CD4-positive, alpha-beta memory T cell (primary cell): ENCODE data around the gene SPHK1. TPM values are rescaled to one million over a fixed set of nuclear protein-coding genes. Genes with fewer than 3 reads are reported as not detected.

Source experiments
- CTCF ChIA-PET: fragments of 350-600 bp; sonication (Branson Sonifier 250); formaldehyde crosslinking; loops from one replicate; lab custom pipeline; 2021; ENCODE audit warnings: inconsistent platforms; ENCODE audit not compliant: partially characterized antibody; lab: Charles Lee
- POLR2A ChIA-PET: fragments of 350-600 bp; sonication (Branson Sonifier 250); formaldehyde crosslinking; loops from one replicate; lab custom pipeline; 2021; ENCODE audit not compliant: partially characterized antibody; lab: Charles Lee
- DNase-seq, 5 donors: peaks; one replicate each; pipeline versions ENCODE4 v3.0.0 to v3.0.0-alpha.2; 2020 to 2022; ENCODE audit warnings: mixed read lengths in 1 of 5
- H3K27ac ChIP-seq: one replicate; pipeline ENCODE4 v1.7.0; 2013; ENCODE audit warnings: low read depth, low read length
- H3K27me3 ChIP-seq: 2 replicates; pipeline ENCODE4 v1.7.0; 2013; ENCODE audit warnings: mild to moderate bottlenecking, low read length, moderate library complexity; ENCODE audit not compliant: insufficient read depth
- H3K36me3 ChIP-seq: 2 replicates; pipeline ENCODE4 v1.7.0; 2013; ENCODE audit warnings: mild to moderate bottlenecking, low read length, moderate library complexity; ENCODE audit not compliant: insufficient read depth
- H3K4me1 ChIP-seq: 2 replicates; pipeline ENCODE4 v1.7.0; 2013; ENCODE audit warnings: mild to moderate bottlenecking, low read length, moderate library complexity; ENCODE audit not compliant: insufficient read depth
- H3K4me3 ChIP-seq, 2 donors: one replicate each; pipeline ENCODE4 v1.7.0; 2013; ENCODE audit warnings: low read length in 2 of 2, mild to moderate bottlenecking in 1 of 2
- H3K9me3 ChIP-seq, 2 donors: one replicate each; pipeline ENCODE4 v1.7.0; 2013; ENCODE audit warnings: low read length in 2 of 2, control low read depth in 1 of 2; ENCODE audit not compliant: control insufficient read depth in 1 of 2
- H3K27ac Mint-ChIP-seq, 7 donors: one replicate each; pipeline ENCODE4 v1.8.0; 2020 to 2021; ENCODE audit warnings: mixed read lengths in 7 of 7, mild to moderate bottlenecking in 6 of 7, inconsistent platforms in 3 of 7, moderate library complexity in 3 of 7
- H3K27me3 Mint-ChIP-seq, 2 donors: one replicate each; pipeline ENCODE4 v1.8.0; 2020 to 2021; ENCODE audit warnings: mixed read lengths in 2 of 2
- H3K36me3 Mint-ChIP-seq, 2 donors: one replicate each; pipeline ENCODE4 v1.8.0; 2020 to 2021; ENCODE audit warnings: mixed read lengths in 2 of 2, inconsistent platforms in 1 of 2, mild to moderate bottlenecking in 1 of 2
- H3K4me1 Mint-ChIP-seq, 4 donors: one replicate each; pipeline ENCODE4 v1.8.0; 2020 to 2021; ENCODE audit warnings: mixed read lengths in 4 of 4, mild to moderate bottlenecking in 1 of 4
- H3K4me3 Mint-ChIP-seq, 8 donors: one replicate each; pipeline ENCODE4 v1.8.0; 2020 to 2021; ENCODE audit warnings: mixed read lengths in 8 of 8, mild to moderate bottlenecking in 7 of 8, moderate library complexity in 6 of 8, inconsistent platforms in 3 of 8
- H3K9me3 Mint-ChIP-seq, 8 donors: one replicate each; pipeline ENCODE4 v1.8.0; 2020 to 2021; ENCODE audit warnings: mixed read lengths in 8 of 8, mild to moderate bottlenecking in 5 of 8, inconsistent platforms in 3 of 8, moderate library complexity in 1 of 8
- intact Hi-C: fragments of 100-400 bp; cut with micrococcal nuclease; formaldehyde crosslinking; loops from one replicate; pipeline ENCODE4 v1.15.1; 2023
- polyA plus RNA-seq, 2 donors: library from polyadenylated mRNA; unstranded; fragments of 300-500 nt; fragmentation: Illumina TruSeq; gene quantifications; one replicate each; pipeline ENCODE4 v1.2.3, GENCODE V29; 2021
- total RNA-seq, 2 experiments: library from RNA; stranded (reverse); gene quantifications; one replicate each; pipeline ENCODE4 v1.2.3, GENCODE V29; 2021

SPHK1 gene
- total and polyA plus RNA-seq, 4 experiments from 2014 or later = 0.29 to 0.70 (median 0.67) TPM; not detected in 1

DNA sequence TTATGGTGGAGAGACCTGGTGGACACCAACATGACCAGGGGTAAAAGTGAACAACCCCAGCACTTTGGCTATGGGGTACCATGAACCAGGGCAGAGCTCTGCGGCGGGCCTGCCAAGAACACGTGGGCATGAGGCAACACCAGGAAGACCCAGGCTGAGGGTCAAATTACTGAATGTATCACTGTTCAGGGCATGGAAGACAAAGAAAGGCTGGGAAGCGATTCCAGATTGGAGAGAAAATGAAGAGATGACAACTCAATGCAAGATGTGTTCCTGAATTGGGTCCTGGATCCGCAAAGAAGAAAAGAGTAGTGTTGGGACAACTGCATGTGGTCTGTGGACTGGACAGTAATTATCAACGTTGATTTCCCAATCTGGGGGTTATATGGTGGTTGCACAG is 19.8 kb downstream of the SPHK1 start:
- POLR2A ChIA-PET = no interaction called here

DNA sequence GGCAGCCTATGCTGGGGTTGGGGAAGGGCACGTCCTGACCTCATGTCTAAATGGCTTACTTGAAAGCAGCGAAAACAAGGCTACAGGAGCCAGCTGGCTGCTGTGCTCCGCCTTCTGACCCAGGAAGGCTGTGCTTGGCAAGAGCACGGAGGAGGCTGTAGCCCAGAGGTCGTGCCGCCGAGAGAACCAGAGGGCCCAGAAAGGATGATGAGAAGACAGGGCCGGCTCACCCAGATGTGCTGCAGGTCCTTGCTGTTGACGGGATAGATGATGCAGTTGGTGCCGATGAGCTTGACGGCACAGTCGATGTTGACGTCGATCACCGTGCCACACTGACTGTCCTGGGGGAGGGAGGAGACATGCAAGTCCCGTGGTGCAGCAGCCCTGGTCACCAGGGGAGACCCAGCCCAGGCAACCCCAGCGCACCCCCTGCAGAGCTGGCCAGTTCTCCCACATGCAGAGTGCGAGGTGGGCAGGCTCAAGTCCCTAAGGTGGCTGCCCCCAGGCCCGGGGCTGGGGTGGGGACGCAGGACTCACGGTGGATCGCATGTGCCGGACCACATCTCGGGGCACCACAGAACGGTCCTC is 20.7 kb downstream of the SPHK1 start:
- Histone ChIP-seq H3K27ac (no peak overlapping the region), H3K9me3 (no peaks in the 10 kb centered on the region), H3K4me1 (no peaks in the 10 kb centered on the region), H3K36me3 (peaks cover 41% of the 10 kb centered on the region), H3K27me3 (no peaks in the 10 kb centered on the region), H3K4me3 (no peak overlapping the region)
- H3K36me3 Mint-ChIP-seq = peaks cover 35 to 57% of the 10 kb centered on the region in 2 donors
- no peak overlapping the region for H3K4me3 Mint-ChIP-seq
- ChIA-PET POLR2A (interaction anchor here (0.9 kb wide), 1 partner anchor 103 kb away, joined by 3 read pairs; no protein-coding TSS in a partner anchor), CTCF (interaction anchor here (0.7 to 1.8 kb wide), 6 partner anchors 7 to 103 kb away, joined by 3 to 7 read pairs (median 6); no protein-coding TSS in a partner anchor)
- no peak for DNase-seq
- H3K4me1 Mint-ChIP-seq = peaks cover 4 to 14% (median 9%) of the 10 kb centered on the region in 4 donors
- no peak overlapping the region for H3K27ac Mint-ChIP-seq
- H3K27me3 Mint-ChIP-seq = no peaks in the 10 kb centered on the region
- intact Hi-C loops = no loop called here
- H3K9me3 Mint-ChIP-seq = no peaks in the 10 kb centered on the region

More for the DNA sequence above, 19.8 kb downstream of the SPHK1 start:
- CTCF ChIA-PET = interaction anchor here (0.6 to 1.7 kb wide), 4 partner anchors 8 to 59 kb away, joined by 3 to 7 read pairs (median 5); no protein-coding TSS in a partner anchor
- no peaks in the 10 kb centered on the region for H3K27me3 Mint-ChIP-seq
- peaks cover 41 to 61% of the 10 kb centered on the region in 2 donors for H3K36me3 Mint-ChIP-seq
- Histone ChIP-seq H3K4me3 (no peak overlapping the region), H3K4me1 (no peaks in the 10 kb centered on the region), H3K36me3 (peaks cover 49% of the 10 kb centered on the region), H3K27me3 (no peaks in the 10 kb centered on the region), H3K9me3 (no peaks in the 10 kb centered on the region), H3K27ac (no peak overlapping the region)
- intact Hi-C loops = no loop called here
- no peak overlapping the region for H3K4me3 Mint-ChIP-seq
- no peaks in the 10 kb centered on the region for H3K9me3 Mint-ChIP-seq
- H3K27ac Mint-ChIP-seq = peak overlapping the region in 2 of 7 donors; percentile 32 to 52
- H3K4me1 Mint-ChIP-seq = peaks cover 4 to 14% (median 7%) of the 10 kb centered on the region in 4 donors
- DNase-seq = no peak

DNA sequence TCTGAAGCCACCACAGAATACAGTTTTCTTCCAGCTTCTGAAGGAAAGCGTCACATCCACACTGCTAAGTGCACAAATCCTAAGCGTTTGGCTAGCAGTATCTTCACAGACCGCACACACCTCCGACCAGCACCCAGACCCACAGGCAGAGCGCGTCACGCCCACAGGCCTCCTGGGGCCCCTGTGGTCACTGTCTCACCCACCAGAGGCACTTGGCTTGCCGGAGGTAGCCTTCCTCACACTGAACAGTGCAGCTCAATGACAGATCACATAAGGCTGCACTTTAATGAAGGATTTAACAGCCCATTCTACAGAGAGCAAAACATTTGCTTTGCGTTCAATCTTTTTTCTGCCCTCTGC is 21.2 kb downstream of the SPHK1 start:
- Histone ChIP-seq H3K27ac (no peak overlapping the region), H3K4me1 (no peaks in the 10 kb centered on the region), H3K9me3 (no peaks in the 10 kb centered on the region), H3K36me3 (peaks cover 35% of the 10 kb centered on the region), H3K27me3 (no peaks in the 10 kb centered on the region), H3K4me3 (no peak overlapping the region)
- ChIA-PET POLR2A (interaction anchor here (0.9 kb wide), 1 partner anchor 102 kb away, joined by 3 read pairs; no protein-coding TSS in a partner anchor), CTCF (interaction anchor here (0.6 to 1.8 kb wide), 6 partner anchors 8 to 105 kb away, joined by 3 to 7 read pairs (median 4); no protein-coding TSS in a partner anchor)
- Mint-ChIP-seq H3K27me3 (no peaks in the 10 kb centered on the region), H3K4me1 (peaks cover 4 to 14% (median 9%) of the 10 kb centered on the region in 4 donors), H3K27ac (no peak overlapping the region), H3K36me3 (peaks cover 32 to 52% of the 10 kb centered on the region in 2 donors), H3K9me3 (no peaks in the 10 kb centered on the region), H3K4me3 (no peak overlapping the region)
- intact Hi-C loops = no loop called here
- no peak for DNase-seq

DNA sequence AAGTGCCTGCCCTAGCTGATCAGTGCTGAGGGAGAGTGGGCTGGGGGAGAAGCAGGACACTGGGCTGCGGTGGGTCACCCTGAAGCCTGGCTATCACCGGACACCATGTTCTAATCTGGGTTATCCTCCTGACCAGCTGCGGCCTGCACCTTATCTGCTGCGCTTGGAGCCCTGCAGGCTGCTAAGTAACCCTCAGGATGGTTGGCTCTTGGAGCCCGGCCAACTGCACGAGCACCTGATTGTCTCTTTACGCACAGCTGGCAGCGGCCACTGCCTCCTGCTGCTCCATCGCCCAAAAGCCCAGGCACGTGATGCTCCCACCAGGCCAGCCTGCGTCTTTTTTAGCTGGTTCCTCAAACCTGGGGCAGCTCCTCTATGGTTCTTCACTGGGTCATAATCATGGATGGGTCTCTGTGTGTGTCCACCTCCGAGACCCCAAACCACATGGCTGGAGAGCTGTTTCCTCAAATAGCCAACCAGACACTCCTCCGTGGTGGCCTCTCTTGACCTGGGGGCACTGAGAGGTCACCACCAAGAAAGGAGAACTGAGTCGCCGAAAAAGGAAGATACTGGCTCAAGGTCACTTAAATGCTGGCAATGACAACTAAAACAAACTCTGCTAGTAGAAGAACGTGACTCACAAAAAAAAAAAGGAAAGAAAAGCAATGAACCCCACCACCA is 21.7 kb downstream of the SPHK1 start:
- intact Hi-C loops = no loop called here
- no peak overlapping the region for H3K4me3 ChIP-seq
- ChIA-PET POLR2A (interaction anchor here (0.9 kb wide), 1 partner anchor 102 kb away, joined by 3 read pairs; no protein-coding TSS in a partner anchor), CTCF (interaction anchor here (0.6 to 1.8 kb wide), 6 partner anchors 8 to 105 kb away, joined by 3 to 6 read pairs (median 3); no protein-coding TSS in a partner anchor)
- H3K27me3 ChIP-seq = no peaks in the 10 kb centered on the region
- H3K27ac ChIP-seq = no peak overlapping the region
- no peak for DNase-seq
- H3K36me3 Mint-ChIP-seq = peaks cover 27 to 47% of the 10 kb centered on the region in 2 donors
- H3K27ac Mint-ChIP-seq = no peak overlapping the region
- peaks cover 30% of the 10 kb centered on the region for H3K36me3 ChIP-seq
- peaks cover 4 to 14% (median 9%) of the 10 kb centered on the region in 4 donors for H3K4me1 Mint-ChIP-seq
- H3K27me3 Mint-ChIP-seq = no peaks in the 10 kb centered on the region
- no peaks in the 10 kb centered on the region for H3K9me3 ChIP-seq
- no peaks in the 10 kb centered on the region for H3K9me3 Mint-ChIP-seq
- H3K4me3 Mint-ChIP-seq = no peak overlapping the region
- H3K4me1 ChIP-seq = no peaks in the 10 kb centered on the region

DNA sequence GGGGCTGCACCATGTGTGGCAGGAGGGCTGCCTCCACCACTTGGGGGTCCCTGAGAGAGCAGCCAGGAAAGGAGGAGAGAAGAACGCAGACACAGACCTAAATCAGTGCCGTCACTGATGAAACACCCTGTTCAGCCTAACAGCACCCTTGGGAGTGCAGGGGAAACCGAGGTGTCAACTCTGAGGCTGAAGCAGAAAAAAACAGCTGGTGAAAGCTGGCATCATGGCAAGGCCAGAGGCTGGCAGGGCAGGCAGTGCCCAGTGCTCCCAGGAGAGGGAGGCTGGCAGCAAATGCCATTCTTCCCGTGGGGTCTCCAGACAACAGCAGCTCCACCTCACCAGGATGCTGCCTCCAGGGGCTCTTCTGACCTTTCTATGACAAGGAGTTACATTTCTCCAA is 23.1 kb downstream of the SPHK1 start:
- Mint-ChIP-seq H3K4me3 (no peak overlapping the region), H3K4me1 (peaks cover 4 to 14% (median 9%) of the 10 kb centered on the region in 4 donors), H3K9me3 (no peaks in the 10 kb centered on the region), H3K27ac (peak overlapping the region in 1 of 7 donors; percentile 59), H3K27me3 (no peaks in the 10 kb centered on the region), H3K36me3 (peaks cover 16 to 34% of the 10 kb centered on the region in 2 donors)
- Histone ChIP-seq H3K36me3 (peaks cover 22% of the 10 kb centered on the region), H3K27ac (no peak overlapping the region), H3K4me1 (no peaks in the 10 kb centered on the region), H3K4me3 (no peak overlapping the region), H3K9me3 (no peaks in the 10 kb centered on the region), H3K27me3 (no peaks in the 10 kb centered on the region)
- no peak for DNase-seq
- ChIA-PET CTCF (interaction anchor here (0.6 to 11.5 kb wide), 11 partner anchors 11 to 393 kb away, joined by 3 to 97 read pairs (median 4); partner anchors contain the start of genes PRPSAP1 and RHBDF2), POLR2A (no interaction called here)
- intact Hi-C loops = no loop called here

DNA sequence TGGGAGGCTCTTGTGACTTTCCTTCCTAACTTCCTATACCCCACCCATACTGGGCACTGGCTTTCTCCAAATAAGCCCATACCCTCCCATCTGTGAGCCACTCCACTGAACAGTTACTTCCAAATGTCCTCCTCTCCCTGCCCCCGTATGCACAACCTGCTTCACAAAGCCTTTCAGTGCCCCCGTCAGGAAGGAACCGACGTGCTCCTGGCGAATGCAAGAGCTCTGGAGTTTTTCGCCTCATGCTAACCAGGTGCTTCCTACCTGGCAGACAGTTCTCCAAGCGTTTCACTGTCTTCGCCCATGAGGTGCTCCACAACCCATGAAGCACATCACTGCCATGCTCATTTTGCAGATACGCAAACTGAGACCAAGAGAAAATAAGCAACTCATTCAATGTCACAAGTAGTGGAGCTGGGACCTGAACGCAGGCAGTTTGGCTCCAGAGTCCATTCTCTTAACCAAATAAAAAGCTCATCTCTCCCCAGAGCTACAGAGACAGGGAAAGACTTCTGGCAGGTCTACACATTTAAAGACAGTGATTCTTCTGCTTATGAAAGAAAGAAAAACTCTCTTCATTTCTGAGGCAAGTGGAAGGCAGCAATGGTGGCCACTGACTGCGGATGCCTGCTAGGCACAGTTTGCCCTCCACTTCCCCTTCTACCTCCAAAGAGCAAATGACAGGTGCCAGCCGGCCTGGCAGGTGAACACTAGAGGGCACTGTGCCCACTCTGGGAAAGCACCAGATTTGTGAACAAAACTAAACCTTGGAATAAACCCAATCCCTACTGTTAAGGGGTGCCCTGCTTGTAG is 23.8 kb downstream of the SPHK1 start:
- no peak overlapping the region for H3K4me3 Mint-ChIP-seq
- Histone ChIP-seq H3K27me3 (no peaks in the 10 kb centered on the region), H3K9me3 (no peaks in the 10 kb centered on the region), H3K4me3 (no peak overlapping the region), H3K27ac (no peak overlapping the region), H3K4me1 (no peaks in the 10 kb centered on the region), H3K36me3 (peaks cover 21% of the 10 kb centered on the region)
- peak; percentile 60 to 68 (median 66) for DNase-seq
- intact Hi-C loops = loop anchor here (1.0 kb wide), 2 partner anchors 139 to 216 kb away; no protein-coding TSS in a partner anchor
- H3K36me3 Mint-ChIP-seq = peaks cover 13 to 32% of the 10 kb centered on the region in 2 donors
- no peaks in the 10 kb centered on the region for H3K27me3 Mint-ChIP-seq
- H3K27ac Mint-ChIP-seq = peak overlapping the region; percentile 6 to 74 (median 59)
- no peaks in the 10 kb centered on the region for H3K9me3 Mint-ChIP-seq
- H3K4me1 Mint-ChIP-seq = peaks cover 4 to 14% (median 9%) of the 10 kb centered on the region in 4 donors
- POLR2A ChIA-PET = interaction anchor here (0.9 kb wide), 1 partner anchor 94 kb away, joined by 3 read pairs; no protein-coding TSS in a partner anchor
- CTCF ChIA-PET = interaction anchor here (0.6 to 11.5 kb wide), 35 partner anchors 9 to 614 kb away, joined by 3 to 97 read pairs (median 4); partner anchors contain the start of genes PRPSAP1, RHBDF2 and UBE2O
